Panc1 (cell line): Measurements from ENCODE around the gene RFX1. TPM values are rescaled to one million over a fixed set of nuclear protein-coding genes. Genes with fewer than 3 reads are reported as not detected.
A peak's percentile ranks its signal among the peaks of the same experiment; 100 is the strongest.

Experiments
- ATAC-seq: fragments of 200-7000 bp; cut with Tn5 transposase; 2 replicates; pipeline ENCODE4 v1.9.1; 2020; ENCODE audit warnings: mild to moderate bottlenecking, moderate library complexity
- BruUV-seq: library from RNA; stranded (reverse); fragments of 400-500 nt; replicated peaks from 2 replicates; lab custom pipeline; 2021; lab: Mats Ljungman, UMichigan
- CTCF ChIA-PET: fragments of 300-600 bp; sonication (Branson Sonifier 250); formaldehyde crosslinking; loops from one replicate; lab custom pipeline; 2022; ENCODE audit warnings: antibody characterized with exemption; lab: Charles Lee
- POLR2A ChIA-PET: fragments of 300-600 bp; sonication (Branson Sonifier 250); formaldehyde crosslinking; loops from one replicate; lab custom pipeline; 2022; ENCODE audit warnings: antibody characterized with exemption; lab: Charles Lee
- DNase-seq: peaks from one replicate; pipeline ENCODE4 v3.0.0-alpha.2; 2010; ENCODE audit warnings: low read depth, low spot score
- H3K27ac ChIP-seq: 2 replicates; pipeline ENCODE4 v1.5.1; 2011; ENCODE audit warnings: mild to moderate bottlenecking, low read length, inconsistent platforms
- H3K27me3 ChIP-seq: fragments of 200-500 bp; sonication (Bioruptor generic); 2 replicates; pipeline ENCODE4 v1.6.0; 2014; ENCODE audit warnings: low read length, inconsistent platforms; ENCODE audit not compliant: control insufficient read depth, insufficient read depth
- H3K36me3 ChIP-seq: fragments of 200-500 bp; sonication (Bioruptor generic); 2 replicates; pipeline ENCODE4 v1.5.1; 2014; ENCODE audit warnings: inconsistent platforms, mild to moderate bottlenecking, low read length, moderate library complexity; ENCODE audit not compliant: control insufficient read depth, insufficient read depth
- H3K4me1 ChIP-seq: 2 replicates; pipeline ENCODE4 v1.5.1; 2011; ENCODE audit warnings: inconsistent platforms, mild to moderate bottlenecking, low read length, moderate library complexity; ENCODE audit not compliant: control insufficient read depth, insufficient read depth
- H3K4me3 ChIP-seq, 2 experiments: 2 replicates each; pipeline ENCODE4 v1.5.1; 2011 to 2012; ENCODE audit warnings: low read depth in 2 of 2, low read length in 2 of 2, mild to moderate bottlenecking in 2 of 2, inconsistent platforms in 1 of 2, moderate library complexity in 1 of 2
- H3K9me3 ChIP-seq: fragments of 200-500 bp; sonication (Bioruptor generic); 2 replicates; pipeline ENCODE4 v1.5.1; 2014; ENCODE audit warnings: low read depth, mild to moderate bottlenecking, inconsistent platforms, low read length, moderate library complexity; ENCODE audit not compliant: control insufficient read depth, insufficient read depth
- CTCF ChIP-seq: fragments of 450-650 bp; IDR thresholded peaks from 2 replicates; pipeline ENCODE4 v1.5.1; 2017; ENCODE audit warnings: mild to moderate bottlenecking
- POLR2AphosphoS5 ChIP-seq: IDR thresholded peaks from 2 replicates; pipeline ENCODE4 v1.6.1; 2012; ENCODE audit warnings: mild to moderate bottlenecking, low read depth, low read length, moderate library complexity
- REST ChIP-seq, 2 experiments: IDR thresholded peaks; 2 replicates each; pipeline ENCODE4 v1.6.1; 2011 to 2012; ENCODE audit warnings: low read depth in 2 of 2, control low read depth in 1 of 2, low read length in 1 of 2, mild to moderate bottlenecking in 1 of 2, moderate library complexity in 1 of 2; ENCODE audit not compliant: insufficient read depth in 1 of 2
- SIN3A ChIP-seq: IDR thresholded peaks from 2 replicates; pipeline ENCODE4 v1.6.1; 2012; ENCODE audit warnings: low read depth, mild to moderate bottlenecking, low read length, moderate library complexity, borderline replicate concordance; ENCODE audit not compliant: insufficient read depth
- TCF7L2 ChIP-seq: IDR thresholded peaks from 2 replicates; pipeline ENCODE4 v1.6.1; 2011; ENCODE audit warnings: mild to moderate bottlenecking, low read depth, low read length, inconsistent platforms
- in situ Hi-C: cut with HindIII; loops from 2 replicates; pipeline ENCODE4 v1.10.0; 2016; ENCODE audit warnings: low sequenced_read_pairs, low pct_unique_long_range_greater_than_20kb
- intact Hi-C: fragments of 100-400 bp; cut with micrococcal nuclease; formaldehyde crosslinking; loops from one replicate; pipeline ENCODE4 v1.10.0; 2022; ENCODE audit not compliant: unreplicated experiment
- total RNA-seq: library from RNA; stranded (reverse); gene quantifications from one replicate; pipeline ENCODE4 v1.2.1, GENCODE V29; 2021; ENCODE audit not compliant: unreplicated experiment

RFX1 gene
- total RNA-seq, 1 experiment from 2014 or later = 15.2 TPM

DNA sequence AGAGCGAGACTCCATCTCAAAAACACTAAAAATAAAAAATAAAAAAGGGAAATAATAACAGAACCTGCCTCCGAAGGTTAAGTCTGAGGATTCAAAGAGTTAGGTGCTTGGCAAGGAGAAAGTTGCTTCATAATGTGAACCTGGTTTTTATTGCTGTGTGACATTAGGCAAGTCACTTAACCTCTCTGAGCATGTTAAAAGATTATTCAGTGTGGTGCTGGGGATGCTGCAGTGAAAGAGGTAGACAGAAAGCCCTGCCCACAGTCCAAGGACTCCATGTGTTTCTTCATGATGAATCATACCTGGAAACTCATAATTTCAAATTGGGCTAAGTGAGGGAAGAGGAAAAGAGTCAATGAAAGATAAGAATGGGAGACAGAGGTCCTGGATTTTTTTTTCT lies 27.8 kb upstream of the RFX1 start:
- in situ Hi-C loops (no loop called here), intact Hi-C loops (no loop called here)
- H3K4me3 ChIP-seq = no peak overlapping the region
- H3K27ac ChIP-seq = no peak overlapping the region
- H3K27me3 ChIP-seq = no peaks in the 10 kb centered on the region
- H3K4me1 ChIP-seq = no peaks in the 10 kb centered on the region
- CTCF ChIA-PET = no interaction called here
- ATAC-seq (no peak), DNase-seq (no peak)
- POLR2A ChIA-PET = no interaction called here
- BruUV-seq = no TSS peak
- no peaks in the 10 kb centered on the region; the same call in 1 of the 2 replicates for H3K36me3 ChIP-seq
- no peaks in the 10 kb centered on the region for H3K9me3 ChIP-seq
- TF ChIP-seq TCF7L2 (no peak), REST (IDR thresholded peaks at IDR 0.05; ENCODE audit: insufficient read depth in 1 of 2, low read depth in 2 of 2, low read length in 1 of 2) (no peak), POLR2AphosphoS5 (no peak), CTCF (no peak), SIN3A (no peak)

DNA sequence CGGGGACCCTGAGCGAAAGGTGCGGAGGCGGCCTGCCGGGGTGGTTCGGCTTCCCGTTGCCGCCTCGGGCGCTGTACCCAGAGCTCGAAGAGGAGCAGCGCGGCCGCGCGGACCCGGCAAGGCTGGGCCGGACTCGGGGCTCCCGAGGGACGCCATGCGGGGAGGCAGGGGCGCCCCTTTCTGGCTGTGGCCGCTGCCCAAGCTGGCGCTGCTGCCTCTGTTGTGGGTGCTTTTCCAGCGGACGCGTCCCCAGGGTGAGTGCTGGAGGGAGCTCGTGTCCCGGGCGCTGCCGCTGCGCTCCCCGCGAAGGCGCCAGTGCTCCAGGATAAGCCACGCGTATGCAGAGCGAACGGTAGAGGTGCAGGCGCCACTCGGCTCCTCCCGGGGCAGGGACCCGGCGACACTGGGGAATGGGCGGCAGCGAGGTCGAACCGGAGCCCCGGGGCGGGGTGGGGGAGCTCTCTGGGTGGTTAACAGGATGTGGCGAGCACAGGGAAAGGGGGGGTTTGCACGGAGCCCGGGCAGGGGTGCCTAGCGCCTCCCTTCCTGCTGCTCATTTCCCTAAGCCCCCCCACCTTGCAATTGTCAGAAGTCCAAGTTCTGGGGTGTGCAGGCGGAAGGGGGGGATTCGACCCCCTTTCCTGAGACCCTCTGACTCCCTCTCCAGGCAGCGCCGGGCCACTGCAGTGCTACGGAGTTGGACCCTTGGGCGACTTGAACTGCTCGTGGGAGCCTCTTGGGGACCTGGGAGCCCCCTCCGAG lies 25.8 kb upstream of the RFX1 start, which contains the start of gene IL27RA:
Gene IL27RA (plus strand): TSS at position 44 of the 762 bp plus-strand sequence. CDS start 111 bp downstream, at position 155.
- intact Hi-C loops = no loop called here
- no peaks in the 10 kb centered on the region; the same call in 1 of the 2 replicates for H3K36me3 ChIP-seq
- no peaks in the 10 kb centered on the region for H3K27me3 ChIP-seq
- TF ChIP-seq REST (IDR thresholded peaks at IDR 0.05; ENCODE audit: insufficient read depth in 1 of 2, low read depth in 2 of 2, low read length in 1 of 2) (no peak), CTCF (peak; percentile 82)
- peak within 1 kb of the TSS; percentile 57 to 60 for H3K4me3 ChIP-seq
- in situ Hi-C loops = no loop called here
- CTCF ChIA-PET = interaction anchor here (0.6 to 2.3 kb wide), 3 partner anchors 11 to 56 kb away, joined by 3 to 9 read pairs (median 3); no protein-coding TSS in a partner anchor
- H3K9me3 ChIP-seq = no peaks in the 10 kb centered on the region
- POLR2A ChIA-PET = no interaction called here
- DNase-seq (no peak), ATAC-seq (peak; percentile 89)
- H3K27ac ChIP-seq = peak within 1 kb of the TSS; percentile 68
- BruUV-seq = no TSS peak
- no peaks in the 10 kb centered on the region for H3K4me1 ChIP-seq
